HG03039 (cell line): ENCODE measurements around the gene CELF4.

Source experiments
- ATAC-seq: cut with Tn5 transposase; IDR thresholded peaks from one replicate; pipeline ENCODE4 v1.9.1; 2021; ENCODE audit warnings: mild to moderate bottlenecking, moderate library complexity; ENCODE audit not compliant: unreplicated experiment

CELF4 gene

GRCh38 chr18:37548679-37549289 lies 16.8 kb downstream of the CELF4 start:
- ATAC-seq, result no peak

DNA sequence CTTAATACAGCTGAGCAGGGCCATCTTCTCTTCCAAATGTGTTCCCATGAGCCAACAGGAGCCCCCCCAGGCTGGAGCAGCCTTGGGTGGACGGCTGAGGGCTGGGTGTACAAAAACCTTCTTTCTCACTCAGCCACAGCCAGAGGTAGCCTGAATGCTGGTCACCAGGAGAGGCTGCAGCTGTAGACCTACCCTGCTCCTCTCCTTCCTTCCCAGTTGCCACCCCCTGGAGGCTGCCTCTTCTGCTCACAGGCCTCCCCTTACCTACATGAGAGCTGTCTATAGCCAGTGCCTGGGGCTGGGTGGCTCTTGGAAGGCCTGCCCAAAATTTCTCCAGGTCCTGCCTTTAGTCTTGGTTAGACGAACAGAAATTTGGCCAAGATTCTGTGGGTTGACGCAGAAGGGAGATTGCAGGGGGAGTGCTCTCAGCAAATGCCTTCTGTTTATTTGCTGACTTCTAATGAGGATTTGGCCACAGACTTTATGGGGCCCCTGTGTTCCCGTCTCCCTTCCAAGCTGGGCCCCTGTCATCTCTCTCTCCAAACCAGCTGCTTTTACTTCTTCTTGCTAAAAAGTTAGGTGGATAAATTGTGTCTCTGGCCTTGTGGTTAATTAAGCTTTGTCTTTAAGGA lies 18.3 kb downstream of the CELF4 start:
- no peak for ATAC-seq

- ATAC-seq, result no peak
Measured at GRCh38 chr18:37546651-37547050, 18.9 kb downstream of the CELF4 start.

DNA sequence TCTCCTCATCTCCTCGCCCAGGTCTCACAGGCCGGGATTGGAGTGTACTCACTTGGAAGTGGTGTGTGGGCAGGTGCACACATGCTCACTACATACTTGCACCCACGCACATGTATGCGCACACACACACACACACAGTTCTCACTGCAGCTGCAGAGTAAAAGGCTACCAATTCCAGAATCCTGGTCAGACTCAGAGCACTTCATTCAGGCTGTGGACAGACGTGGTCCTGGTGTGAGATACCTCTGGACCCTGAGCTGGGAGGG lies 19.4 kb downstream of the CELF4 start:
- no peak for ATAC-seq

GRCh38 chr18:37545461-37546271 lies 19.9 kb downstream of the CELF4 start:
- ATAC-seq, result no peak

DNA sequence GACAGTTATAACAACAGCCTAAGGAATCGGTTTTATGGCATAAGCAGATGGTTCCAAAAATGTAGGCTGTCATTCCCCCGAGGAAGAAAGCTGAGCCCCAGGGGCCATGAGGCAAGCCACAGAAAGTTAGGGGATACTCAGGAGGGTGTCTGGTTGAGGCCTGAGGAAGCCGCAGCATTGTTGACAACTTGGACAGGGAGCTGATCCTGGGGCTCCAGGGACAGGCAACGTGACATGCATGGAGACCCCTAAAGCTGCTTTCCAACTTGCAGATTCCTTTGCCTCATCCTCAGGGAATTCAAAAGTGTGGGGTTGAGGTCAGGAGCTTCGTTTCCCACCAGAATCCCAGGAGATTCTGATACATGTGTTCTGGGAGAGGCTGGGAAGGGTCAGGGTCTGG lies 20.9 kb downstream of the CELF4 start:
- no peak for ATAC-seq

DNA sequence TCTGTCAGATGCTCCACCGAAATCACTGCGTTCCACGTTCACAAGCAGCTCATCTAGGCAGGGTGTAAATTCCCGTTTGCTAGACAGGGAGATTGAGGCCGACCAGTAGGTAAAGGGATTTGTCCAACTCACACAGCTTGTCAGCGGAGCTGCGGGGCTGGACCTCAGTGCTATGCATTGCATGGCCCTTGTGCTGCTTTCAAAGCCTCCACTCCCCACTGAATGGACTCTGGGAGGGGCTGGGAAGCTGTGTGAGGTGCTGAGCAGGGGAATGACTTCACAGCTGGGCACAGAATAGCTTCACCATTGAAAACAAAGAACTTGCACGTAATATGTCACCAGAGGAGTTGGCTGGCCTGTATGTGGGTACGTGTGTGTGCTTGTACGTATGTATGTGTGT lies 21.4 kb downstream of the CELF4 start:
- no peak for ATAC-seq

DNA sequence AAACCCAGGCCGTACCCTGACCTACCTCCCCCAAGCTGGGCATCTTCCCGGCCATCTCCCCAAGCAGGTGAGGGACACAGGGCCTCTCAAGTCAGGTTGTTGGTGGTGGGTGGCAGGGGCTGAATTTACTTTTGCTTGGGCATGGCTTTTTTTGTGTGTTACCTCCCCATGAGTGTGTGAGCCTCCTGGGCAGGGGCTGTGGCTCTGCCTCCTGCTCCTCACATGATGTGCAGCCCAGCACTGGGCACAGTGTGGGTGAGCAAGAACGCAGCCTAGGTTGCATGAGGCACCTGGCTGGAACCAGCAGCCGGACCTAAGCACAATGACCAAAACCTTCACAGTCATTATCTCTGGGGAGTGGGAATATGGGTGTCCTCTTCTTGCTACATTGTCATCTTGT lies 22.3 kb downstream of the CELF4 start:
- ATAC-seq, result no peak

DNA sequence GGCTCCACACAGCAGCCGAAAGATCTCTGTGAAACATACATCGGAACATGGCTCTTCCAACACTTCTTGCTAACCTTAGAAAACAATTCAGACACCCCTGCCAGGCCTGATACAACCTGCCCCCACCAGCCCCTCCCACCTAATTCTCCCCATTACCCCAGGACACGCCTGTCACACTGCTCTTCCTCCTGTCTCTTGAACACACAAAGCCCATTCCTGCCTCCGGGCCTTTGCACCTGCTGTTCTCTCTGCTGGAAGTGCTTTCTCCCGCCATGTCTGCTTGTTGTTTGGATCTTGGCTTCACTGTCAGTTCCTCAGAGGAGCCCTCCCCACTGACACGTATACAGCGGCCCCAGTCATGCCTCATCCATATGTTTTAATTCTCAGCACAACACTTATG lies 24.1 kb downstream of the CELF4 start:
- ATAC-seq, result no peak

- ATAC-seq, result no peak
Measured at GRCh38 chr18:37540424-37541138, 25.0 kb downstream of the CELF4 start.

GRCh38 chr18:37539236-37539635 lies 26.4 kb downstream of the CELF4 start:
- no peak for ATAC-seq

GRCh38 chr18:37538526-37539205 lies 26.9 kb downstream of the CELF4 start:
- no peak for ATAC-seq

GRCh38 chr18:37537868-37538525 lies 27.6 kb downstream of the CELF4 start:
- peak; percentile 74 for ATAC-seq

DNA sequence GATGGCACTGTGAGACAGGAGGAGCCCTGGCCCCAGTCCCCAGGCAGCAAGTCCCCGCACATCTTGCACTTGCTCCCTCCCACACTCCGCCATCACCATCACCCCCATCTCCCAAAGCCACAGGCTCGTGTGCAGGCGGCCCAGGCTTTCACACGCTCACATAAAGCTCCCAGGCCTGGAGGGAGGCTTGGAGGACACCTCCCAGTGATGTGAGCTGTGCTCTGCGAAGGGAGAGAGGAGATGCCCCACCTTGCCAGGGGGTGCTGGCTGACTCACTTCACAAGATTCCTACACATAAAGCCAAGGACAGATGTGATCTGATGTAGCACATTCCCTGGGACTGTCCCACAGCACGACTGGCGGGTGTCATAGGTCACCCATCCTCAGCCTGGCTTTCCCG lies 28.9 kb downstream of the CELF4 start:
- ATAC-seq, result no peak

DNA sequence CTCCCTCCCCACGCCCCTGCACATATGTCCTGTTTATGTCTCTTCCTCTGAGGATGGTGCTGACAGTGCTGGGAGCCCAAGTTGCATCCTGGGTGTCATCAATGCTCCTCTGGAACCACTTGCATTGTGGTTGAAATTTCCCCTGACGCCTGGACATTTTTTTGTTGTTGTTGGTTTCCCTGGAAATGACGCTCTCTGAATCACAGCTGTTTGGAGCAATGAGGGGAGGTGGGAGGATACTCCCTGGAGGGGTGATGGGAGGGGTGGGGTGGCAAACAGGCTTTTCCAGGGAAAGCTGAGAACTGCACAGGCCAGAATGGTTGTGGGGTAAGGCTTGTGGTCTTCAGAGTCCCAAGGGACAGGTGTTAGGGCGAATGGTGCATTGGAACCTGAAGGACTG lies 29.6 kb downstream of the CELF4 start:
- ATAC-seq, result no peak

- ATAC-seq, result no peak
Measured at GRCh38 chr18:37534627-37535026, 31.0 kb downstream of the CELF4 start.

DNA sequence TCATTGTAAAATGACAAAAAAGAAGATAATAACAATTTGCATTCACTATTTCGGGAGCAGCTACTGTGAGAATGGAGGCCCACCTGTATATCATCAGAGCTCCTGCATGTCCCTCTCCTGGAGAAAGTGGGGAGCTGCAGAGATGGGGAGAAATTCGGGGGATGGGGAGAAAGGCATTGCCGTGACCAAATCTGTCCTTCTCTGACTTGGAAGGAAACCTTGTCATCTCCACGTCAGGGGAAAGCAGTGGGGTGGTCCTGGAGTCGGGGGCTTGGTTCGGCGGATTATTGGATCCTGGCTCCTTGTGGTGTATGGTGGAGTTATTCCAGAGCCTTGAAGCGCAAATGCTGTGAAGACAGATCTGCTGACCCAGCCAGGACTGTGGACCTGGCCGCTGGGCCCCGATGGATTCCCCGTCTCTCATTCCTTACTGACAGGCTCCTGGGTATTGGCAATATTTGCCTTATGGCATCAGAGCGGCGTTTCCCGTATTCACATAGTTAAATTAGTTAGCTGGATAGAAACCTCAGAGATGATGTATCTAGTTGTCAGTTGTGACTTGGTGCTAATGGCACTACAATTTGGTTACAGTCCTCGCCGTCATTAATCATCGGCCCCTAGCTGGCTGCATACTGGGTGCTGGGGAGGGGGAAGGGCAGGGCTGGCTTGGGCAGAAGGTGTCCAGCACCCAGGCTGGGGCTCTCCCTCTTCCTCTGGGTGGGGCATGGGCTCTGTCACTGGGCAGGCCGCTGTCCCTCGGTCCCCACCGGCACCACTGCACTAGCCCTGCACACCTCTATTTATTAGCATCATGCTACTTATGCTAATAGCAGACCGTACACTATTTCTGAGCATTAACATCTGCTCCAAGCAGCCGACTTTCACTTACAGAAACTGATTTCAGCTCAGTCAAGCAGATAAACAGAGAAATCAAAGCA lies 31.7 kb downstream of the CELF4 start:
- no peak for ATAC-seq

GRCh38 chr18:37532917-37533316 lies 32.7 kb downstream of the CELF4 start:
- no peak for ATAC-seq

DNA sequence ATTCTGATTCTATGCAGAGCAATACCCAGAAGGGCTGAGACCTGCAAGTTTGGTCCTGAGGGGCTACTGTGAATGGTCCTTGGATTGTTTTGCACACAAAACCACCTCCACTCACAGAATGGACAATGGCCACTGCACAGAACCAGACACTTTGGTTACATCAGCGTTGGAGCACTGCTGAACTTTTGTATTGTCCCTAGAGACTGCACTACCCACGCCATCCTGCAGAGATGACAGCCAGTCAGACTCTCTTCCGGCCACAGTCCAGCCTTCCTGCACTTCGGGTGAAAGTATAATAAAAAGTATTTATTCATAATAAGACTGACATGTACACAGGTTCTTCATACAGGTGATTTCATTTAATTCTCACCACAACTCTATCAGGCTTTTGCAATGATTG lies 35.7 kb downstream of the CELF4 start:
- ATAC-seq, result peak; percentile 87

GRCh38 chr18:37529296-37529695 lies 36.3 kb downstream of the CELF4 start:
- ATAC-seq, result no peak
